ENCODE data around the gene ITGB5. TPM values are rescaled to one million over a fixed set of nuclear protein-coding genes. Genes with fewer than 3 reads are reported as not detected.

The ITGB5 gene
- total RNA-seq, 2 experiments from 2014 or later, result 0.47 to 0.85 TPM

DNA sequence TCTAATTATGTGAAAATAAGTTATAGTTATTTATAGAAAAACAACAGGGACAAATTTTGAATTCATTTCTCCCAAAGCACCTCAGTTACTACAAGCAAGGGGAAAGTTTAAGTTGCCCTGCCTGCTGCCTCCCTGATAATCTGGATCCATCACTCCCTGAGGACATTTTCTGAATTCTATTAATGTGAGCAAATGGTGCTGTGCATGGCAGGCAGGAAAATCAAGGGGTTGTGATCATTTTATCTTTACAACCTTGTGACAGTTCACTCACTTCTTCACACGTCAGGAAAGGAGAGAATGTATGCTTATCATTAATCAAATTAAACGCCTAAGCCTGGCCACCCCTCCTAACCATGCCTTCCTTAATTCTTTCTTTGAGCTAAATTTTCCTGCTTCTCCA is 39.3 kb downstream of the ITGB5 start:
- no peaks in the 10 kb centered on the region for H3K27me3 Mint-ChIP-seq
- ATAC-seq (ENCODE audit: poor library complexity) (no peak), DNase-seq (no peak)
- no peaks in the 10 kb centered on the region for H3K4me1 Mint-ChIP-seq (ENCODE audit: low read depth)
- ChIA-PET POLR2A (no interaction called here), CTCF (no interaction called here)
- intact Hi-C loops (cut with DNase I, micrococcal nuclease), result no loop called here
- H3K4me1 ChIP-seq (ENCODE audit: insufficient read depth, low read length), result no peaks in the 10 kb centered on the region
- TF ChIP-seq, protein P1, sequence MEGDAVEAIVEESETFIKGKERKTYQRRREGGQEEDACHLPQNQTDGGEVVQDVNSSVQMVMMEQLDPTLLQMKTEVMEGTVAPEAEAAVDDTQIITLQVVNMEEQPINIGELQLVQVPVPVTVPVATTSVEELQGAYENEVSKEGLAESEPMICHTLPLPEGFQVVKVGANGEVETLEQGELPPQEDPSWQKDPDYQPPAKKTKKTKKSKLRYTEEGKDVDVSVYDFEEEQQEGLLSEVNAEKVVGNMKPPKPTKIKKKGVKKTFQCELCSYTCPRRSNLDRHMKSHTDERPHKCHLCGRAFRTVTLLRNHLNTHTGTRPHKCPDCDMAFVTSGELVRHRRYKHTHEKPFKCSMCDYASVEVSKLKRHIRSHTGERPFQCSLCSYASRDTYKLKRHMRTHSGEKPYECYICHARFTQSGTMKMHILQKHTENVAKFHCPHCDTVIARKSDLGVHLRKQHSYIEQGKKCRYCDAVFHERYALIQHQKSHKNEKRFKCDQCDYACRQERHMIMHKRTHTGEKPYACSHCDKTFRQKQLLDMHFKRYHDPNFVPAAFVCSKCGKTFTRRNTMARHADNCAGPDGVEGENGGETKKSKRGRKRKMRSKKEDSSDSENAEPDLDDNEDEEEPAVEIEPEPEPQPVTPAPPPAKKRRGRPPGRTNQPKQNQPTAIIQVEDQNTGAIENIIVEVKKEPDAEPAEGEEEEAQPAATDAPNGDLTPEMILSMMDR (IDR thresholded peaks at IDR 0.05), result no peak
- H3K36me3 ChIP-seq (ENCODE audit: insufficient read depth, low read length), result no peaks in the 10 kb centered on the region
- no peak overlapping the region for H3K27ac Mint-ChIP-seq
- H3K4me3 Mint-ChIP-seq, result no peak overlapping the region
- no peaks in the 10 kb centered on the region for H3K27me3 ChIP-seq (ENCODE audit: control insufficient read depth in 1 of 2, insufficient read depth in 2 of 2, low read length in 2 of 2)
- H3K4me3 ChIP-seq (ENCODE audit: low read length), result no peak overlapping the region
- H3K9me3 Mint-ChIP-seq, result no peaks in the 10 kb centered on the region
- H3K36me3 Mint-ChIP-seq (ENCODE audit: low read depth), result no peaks in the 10 kb centered on the region
- H3K9me3 ChIP-seq (ENCODE audit: control insufficient read depth in 1 of 2, insufficient read depth in 1 of 2, low read length in 2 of 2), result no peaks in the 10 kb centered on the region
- H3K27ac ChIP-seq (ENCODE audit: low read depth in 1 of 2, low read length in 2 of 2), result no peak overlapping the region

GRCh38 chr3:124847051-124847450 is 40.1 kb downstream of the ITGB5 start:
- H3K36me3 ChIP-seq (ENCODE audit: insufficient read depth, low read length), result no peaks in the 10 kb centered on the region
- intact Hi-C loops (cut with DNase I, micrococcal nuclease), result no loop called here
- Mint-ChIP-seq H3K36me3 (ENCODE audit: low read depth) (no peaks in the 10 kb centered on the region), H3K4me3 (no peak overlapping the region), H3K27me3 (no peaks in the 10 kb centered on the region), H3K9me3 (no peaks in the 10 kb centered on the region), H3K4me1 (ENCODE audit: low read depth) (no peaks in the 10 kb centered on the region), H3K27ac (no peak overlapping the region)
- CTCF ChIA-PET, result no interaction called here
- no peak overlapping the region for H3K27ac ChIP-seq (ENCODE audit: low read depth in 1 of 2, low read length in 2 of 2)
- no peaks in the 10 kb centered on the region for H3K27me3 ChIP-seq (ENCODE audit: control insufficient read depth in 1 of 2, insufficient read depth in 2 of 2, low read length in 2 of 2)
- H3K9me3 ChIP-seq (ENCODE audit: control insufficient read depth in 1 of 2, insufficient read depth in 1 of 2, low read length in 2 of 2), result no peaks in the 10 kb centered on the region
- H3K4me3 ChIP-seq (ENCODE audit: low read length), result no peak overlapping the region
- TF ChIP-seq, protein P1 (IDR thresholded peaks at IDR 0.05), result no peak
- POLR2A ChIA-PET, result no interaction called here
- no peak for DNase-seq
- no peak for ATAC-seq (ENCODE audit: poor library complexity)
- no peaks in the 10 kb centered on the region for H3K4me1 ChIP-seq (ENCODE audit: insufficient read depth, low read length)

GRCh38 chr3:124846189-124846588 is 41.0 kb downstream of the ITGB5 start:
- H3K36me3 Mint-ChIP-seq (ENCODE audit: low read depth), result no peaks in the 10 kb centered on the region
- H3K4me3 Mint-ChIP-seq, result no peak overlapping the region
- H3K4me3 ChIP-seq (ENCODE audit: low read length), result no peak overlapping the region

More at GRCh38 chr3:124846189-124846588, 41.0 kb downstream of the ITGB5 start:
- intact Hi-C loops (cut with DNase I, micrococcal nuclease), result no loop called here
- ChIA-PET CTCF (no interaction called here), POLR2A (no interaction called here)
- DNase-seq, result no peak
- Mint-ChIP-seq H3K27ac (no peak overlapping the region), H3K4me1 (ENCODE audit: low read depth) (no peaks in the 10 kb centered on the region), H3K9me3 (no peaks in the 10 kb centered on the region), H3K27me3 (no peaks in the 10 kb centered on the region)
- ATAC-seq (ENCODE audit: poor library complexity), result no peak
- no peak overlapping the region for H3K27ac ChIP-seq (ENCODE audit: low read depth in 1 of 2, low read length in 2 of 2)
- TF ChIP-seq, protein P1 (IDR thresholded peaks at IDR 0.05), result no peak
- H3K9me3 ChIP-seq (ENCODE audit: control insufficient read depth in 1 of 2, insufficient read depth in 1 of 2, low read length in 2 of 2), result no peaks in the 10 kb centered on the region
- H3K4me1 ChIP-seq (ENCODE audit: insufficient read depth, low read length), result no peaks in the 10 kb centered on the region
- H3K27me3 ChIP-seq (ENCODE audit: control insufficient read depth in 1 of 2, insufficient read depth in 2 of 2, low read length in 2 of 2), result no peaks in the 10 kb centered on the region
- H3K36me3 ChIP-seq (ENCODE audit: insufficient read depth, low read length), result no peaks in the 10 kb centered on the region

Data from CD4-positive, alpha-beta T cell (primary cell).